H1 (cell line): ENCODE data around the gene DCLK1. TPM values are rescaled to one million over a fixed set of nuclear protein-coding genes. Genes with fewer than 3 reads are reported as not detected.
A peak's percentile ranks its signal among the peaks of the same experiment; 100 is the strongest.

Experiments
- ASH2L ChIP-seq: fragments of 200-600, 300-600 bp; sonication (generic); IDR thresholded peaks from one replicate; pipeline ENCODE4 v1.7.1; 2017; ENCODE audit warnings: low read length
- BACH1 ChIP-seq: IDR thresholded peaks from 2 replicates; pipeline ENCODE4 v1.6.1; 2012; ENCODE audit warnings: low read length, improper control_type of control experiment
- CTBP2 ChIP-seq: IDR thresholded peaks from 2 replicates; pipeline ENCODE4 v1.7.0; 2011; ENCODE audit warnings: borderline replicate concordance, mild to moderate bottlenecking, moderate library complexity, mixed read lengths, low read length; ENCODE audit not compliant: insufficient read depth, insufficient read length
- EP300 ChIP-seq, 2 experiments: IDR thresholded peaks; 1 replicate in 1 of 2; 2 replicates in 1 of 2; pipeline ENCODE4 v1.6.1; 2011 to 2012; ENCODE audit warnings: low read depth in 2 of 2, low read length in 2 of 2, mild to moderate bottlenecking in 2 of 2, borderline replicate concordance in 1 of 2, inconsistent platforms in 1 of 2, moderate library complexity in 1 of 2
- FOSL1 ChIP-seq: IDR thresholded peaks from 2 replicates; pipeline ENCODE4 v1.6.1; 2011; ENCODE audit warnings: mild to moderate bottlenecking, low read depth, low read length, moderate library complexity; ENCODE audit not compliant: insufficient read depth
- JUN ChIP-seq: IDR thresholded peaks from 2 replicates; pipeline ENCODE4 v1.6.1; 2011; ENCODE audit warnings: low read depth, mild to moderate bottlenecking, improper control_type of control experiment, low read length
- JUND ChIP-seq: IDR thresholded peaks from 2 replicates; pipeline ENCODE4 v1.6.1; 2011; ENCODE audit warnings: mild to moderate bottlenecking, improper control_type of control experiment, low read length
- PHF8 ChIP-seq: fragments of 200-600 bp; sonication (generic); conservative IDR thresholded peaks from 2 replicates; pipeline ENCODE4 v1.7.1; 2012; ENCODE audit warnings: low read depth, mild to moderate bottlenecking, inconsistent platforms, low read length, moderate library complexity
- POLR2A ChIP-seq, 2 experiments: IDR thresholded peaks; 1 replicate in 1 of 2; 2 replicates in 1 of 2; pipeline ENCODE4 v1.6.1; 2011; ENCODE audit warnings: low read depth in 2 of 2, low read length in 2 of 2, mild to moderate bottlenecking in 2 of 2; ENCODE audit errors: control extremely low read depth in 1 of 2
- POLR2AphosphoS5 ChIP-seq: IDR thresholded peaks from 2 replicates; pipeline ENCODE4 v1.6.1; 2011; ENCODE audit warnings: low read depth, low read length
- RNF2 ChIP-seq: fragments of 200-900, 300-1000 bp; sonication (generic); IDR thresholded peaks from 2 replicates; pipeline ENCODE4 v1.7.1; 2016; ENCODE audit warnings: borderline replicate concordance, low read depth, mild to moderate bottlenecking, antibody characterized with exemption, low read length; ENCODE audit not compliant: poor library complexity, severe bottlenecking; ENCODE audit errors: missing control alignments
- SIX5 ChIP-seq: IDR thresholded peaks from 2 replicates; pipeline ENCODE4 v1.6.1; 2011; ENCODE audit warnings: mild to moderate bottlenecking, low read depth, low read length
- SP1 ChIP-seq: IDR thresholded peaks from 2 replicates; pipeline ENCODE4 v1.6.1; 2011; ENCODE audit warnings: low read depth, low read length
- TCF12 ChIP-seq: IDR thresholded peaks from 2 replicates; pipeline ENCODE4 v1.6.1; 2011; ENCODE audit warnings: low read depth, mild to moderate bottlenecking, low read length
- TEAD4 ChIP-seq: IDR thresholded peaks from 2 replicates; pipeline ENCODE4 v1.6.1; 2012; ENCODE audit warnings: low read depth, low read length, inconsistent platforms, mixed read lengths
- polyA plus RNA-seq, 7 experiments: library from polyadenylated mRNA; depleted of rRNA in 3 of 7; stranded (reverse) in 5 of 7; unstranded in 2 of 7; fragments of >200 nt in 5 of 7; fragments of 200-250 nt in 2 of 7; gene quantifications; 1 replicate in 5 of 7; 2 replicates in 1 of 7; 4 replicates in 1 of 7; pipeline versions ENCODE4 v1.2.1 to v1.2.3, GENCODE V29; 2011 to 2013; ENCODE audit warnings: missing spikeins in 2 of 7, mixed read lengths in 2 of 7
- total RNA-seq: library from RNA; stranded (reverse); fragmentation: NEBNext Ultra II Directional; extraction: Animal tissue kit (Norgen Biotek cat#: 25700); gene quantifications from 2 replicates; pipeline ENCODE4 v1.2.1, GENCODE V29; 2021
- TF ChIP-seq, protein P1 (sequence below): IDR thresholded peaks from 2 replicates; pipeline ENCODE4 v1.6.1; 2012; ENCODE audit warnings: low read length, inconsistent platforms
- TF ChIP-seq, protein P2 (sequence below), 3 experiments: IDR thresholded peaks; 1 replicate in 2 of 3; 2 replicates in 1 of 3; pipeline versions ENCODE4 v1.5.1 to v1.6.1; 2011; ENCODE audit warnings: low read length in 3 of 3, mild to moderate bottlenecking in 3 of 3, inconsistent platforms in 2 of 3, low read depth in 1 of 3, moderate library complexity in 1 of 3; ENCODE audit not compliant: insufficient read depth in 1 of 3; ENCODE audit errors: control extremely low read depth in 1 of 3
- TF ChIP-seq, protein P3 (sequence below): IDR thresholded peaks from 2 replicates; pipeline ENCODE4 v1.6.1; 2012; ENCODE audit warnings: inconsistent platforms
- TF ChIP-seq, protein P4 (sequence below): IDR thresholded peaks from 2 replicates; pipeline ENCODE4 v1.6.1; 2011; ENCODE audit warnings: low read depth, mild to moderate bottlenecking, low read length; ENCODE audit not compliant: insufficient read depth

Gene DCLK1
- total and polyA plus RNA-seq, 2 of the 8 experiments (the other 6 are each of a cell fraction or from before 2014, with no cell fraction given) = 22.8 to 41.0 TPM

DNA sequence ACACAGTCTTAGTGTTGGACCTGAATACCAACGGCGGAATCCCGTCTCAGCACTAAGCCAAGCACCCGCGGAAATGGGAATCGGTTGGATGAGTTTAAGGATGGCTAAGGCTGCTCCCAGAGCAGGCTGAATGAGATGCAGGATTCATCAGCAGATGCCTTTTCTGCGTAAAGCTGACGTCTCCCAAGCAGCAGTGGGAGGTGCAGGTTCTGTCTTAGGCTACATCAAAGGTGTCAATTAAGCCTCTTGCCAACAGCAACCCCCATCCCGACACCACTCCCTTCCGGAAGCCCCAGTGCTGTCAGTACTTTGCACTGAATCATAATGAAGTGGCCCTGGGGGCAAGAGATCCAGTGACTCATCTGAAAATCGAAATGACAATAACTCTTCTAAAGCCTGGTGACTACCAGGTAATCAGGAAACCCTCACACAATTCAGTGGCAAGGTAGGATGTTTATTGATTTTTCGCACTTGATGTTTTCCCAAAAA is 275.6 kb downstream of the DCLK1 start (continued):
- TF ChIP-seq, protein P1, sequence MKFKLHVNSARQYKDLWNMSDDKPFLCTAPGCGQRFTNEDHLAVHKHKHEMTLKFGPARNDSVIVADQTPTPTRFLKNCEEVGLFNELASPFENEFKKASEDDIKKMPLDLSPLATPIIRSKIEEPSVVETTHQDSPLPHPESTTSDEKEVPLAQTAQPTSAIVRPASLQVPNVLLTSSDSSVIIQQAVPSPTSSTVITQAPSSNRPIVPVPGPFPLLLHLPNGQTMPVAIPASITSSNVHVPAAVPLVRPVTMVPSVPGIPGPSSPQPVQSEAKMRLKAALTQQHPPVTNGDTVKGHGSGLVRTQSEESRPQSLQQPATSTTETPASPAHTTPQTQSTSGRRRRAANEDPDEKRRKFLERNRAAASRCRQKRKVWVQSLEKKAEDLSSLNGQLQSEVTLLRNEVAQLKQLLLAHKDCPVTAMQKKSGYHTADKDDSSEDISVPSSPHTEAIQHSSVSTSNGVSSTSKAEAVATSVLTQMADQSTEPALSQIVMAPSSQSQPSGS = peak; percentile 40; the same call in 1 of the 2 replicates
- TF ChIP-seq SP1 (peak; percentile 74; the same call in 1 of the 2 replicates), CTBP2 (no peak), SIX5 (no peak), JUND (peak; percentile 97), JUN (peak; percentile 83; the same call in 1 of the 2 replicates), TEAD4 (peak; percentile 21; the same call in 1 of the 2 replicates), TCF12 (0 out of 2 replicates have a peak, but pooled peaks have one; percentile 24), BACH1 (peak; percentile 79), ASH2L (peak; percentile 71), POLR2A (IDR thresholded peaks at IDR 0.05; ENCODE audit: control extremely low read depth in 1 of 2, low read depth in 2 of 2, low read length in 2 of 2) (peak; percentile 55 to 85), RNF2 (no peak), FOSL1 (no peak), POLR2AphosphoS5 (peak; percentile 73), EP300 (IDR thresholded peaks at IDR 0.05; ENCODE audit: borderline replicate concordance in 1 of 2, low read depth in 2 of 2, low read length in 2 of 2) (peak in 1 of 2 experiments; percentile 68; a peak in 1 of 3 replicates), PHF8 (no peak)
- TF ChIP-seq, protein P2, sequence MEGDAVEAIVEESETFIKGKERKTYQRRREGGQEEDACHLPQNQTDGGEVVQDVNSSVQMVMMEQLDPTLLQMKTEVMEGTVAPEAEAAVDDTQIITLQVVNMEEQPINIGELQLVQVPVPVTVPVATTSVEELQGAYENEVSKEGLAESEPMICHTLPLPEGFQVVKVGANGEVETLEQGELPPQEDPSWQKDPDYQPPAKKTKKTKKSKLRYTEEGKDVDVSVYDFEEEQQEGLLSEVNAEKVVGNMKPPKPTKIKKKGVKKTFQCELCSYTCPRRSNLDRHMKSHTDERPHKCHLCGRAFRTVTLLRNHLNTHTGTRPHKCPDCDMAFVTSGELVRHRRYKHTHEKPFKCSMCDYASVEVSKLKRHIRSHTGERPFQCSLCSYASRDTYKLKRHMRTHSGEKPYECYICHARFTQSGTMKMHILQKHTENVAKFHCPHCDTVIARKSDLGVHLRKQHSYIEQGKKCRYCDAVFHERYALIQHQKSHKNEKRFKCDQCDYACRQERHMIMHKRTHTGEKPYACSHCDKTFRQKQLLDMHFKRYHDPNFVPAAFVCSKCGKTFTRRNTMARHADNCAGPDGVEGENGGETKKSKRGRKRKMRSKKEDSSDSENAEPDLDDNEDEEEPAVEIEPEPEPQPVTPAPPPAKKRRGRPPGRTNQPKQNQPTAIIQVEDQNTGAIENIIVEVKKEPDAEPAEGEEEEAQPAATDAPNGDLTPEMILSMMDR (IDR thresholded peaks at IDR 0.05; ENCODE audit: control extremely low read depth in 1 of 3, insufficient read depth in 1 of 3, low read depth in 1 of 3, low read length in 3 of 3) = no peak
- TF ChIP-seq, protein P3, sequence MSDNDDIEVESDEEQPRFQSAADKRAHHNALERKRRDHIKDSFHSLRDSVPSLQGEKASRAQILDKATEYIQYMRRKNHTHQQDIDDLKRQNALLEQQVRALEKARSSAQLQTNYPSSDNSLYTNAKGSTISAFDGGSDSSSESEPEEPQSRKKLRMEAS = peak; percentile 48; the same call in 1 of the 2 replicates
- TF ChIP-seq, protein P4, sequence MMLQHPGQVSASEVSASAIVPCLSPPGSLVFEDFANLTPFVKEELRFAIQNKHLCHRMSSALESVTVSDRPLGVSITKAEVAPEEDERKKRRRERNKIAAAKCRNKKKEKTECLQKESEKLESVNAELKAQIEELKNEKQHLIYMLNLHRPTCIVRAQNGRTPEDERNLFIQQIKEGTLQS = no peak
